IMR-90 (cell line): ENCODE results near the gene KCNJ6. TPM values are rescaled to one million over a fixed set of nuclear protein-coding genes. Genes with fewer than 3 reads are reported as not detected.
A peak's percentile ranks its signal among the peaks of the same experiment; 100 is the strongest.

ENCODE experiments used
- ATAC-seq: fragments of 200-7000 bp; cut with Tn5 transposase; 2 replicates; pipeline ENCODE4 v1.9.1; 2020; ENCODE audit warnings: low read depth, mild to moderate bottlenecking, moderate library complexity
- BruUV-seq: library from RNA; stranded (reverse); fragments of 400-500 nt; replicated peaks from 2 replicates; lab custom pipeline; 2021; lab: Mats Ljungman, UMichigan
- CTCF ChIA-PET: fragments of 300-600 bp; formaldehyde crosslinking; extraction: SDS; loops from one replicate; lab custom pipeline; 2021; ENCODE audit warnings: antibody characterized with exemption; lab: Yijun Ruan, JAX
- POLR2A ChIA-PET: fragments of 300-600 bp; sonication (Branson Sonifier 250); formaldehyde crosslinking; loops from one replicate; lab custom pipeline; 2022; ENCODE audit warnings: antibody characterized with exemption; ENCODE audit not compliant: unreplicated experiment; lab: Charles Lee
- DNase-seq: peaks from one replicate; pipeline ENCODE4 v3.0.0; 2013
- H2AFZ ChIP-seq: replicated peaks from 2 replicates; pipeline ENCODE3; 2013; ENCODE audit warnings: low read length, mild to moderate bottlenecking; ENCODE audit not compliant: poor library complexity
- H2AK5ac ChIP-seq: 2 replicates; pipeline ENCODE4 v1.6.1; 2013; ENCODE audit warnings: low read depth, low read length, inconsistent platforms
- H2AK9ac ChIP-seq: replicated peaks from 2 replicates; pipeline ENCODE3; 2013; ENCODE audit warnings: mild to moderate bottlenecking, low read depth, low read length, moderate library complexity; ENCODE audit not compliant: poor library complexity
- H2BK120ac ChIP-seq: 2 replicates; pipeline ENCODE4 v1.6.1; 2013; ENCODE audit warnings: low read depth, low read length, inconsistent platforms
- H2BK15ac ChIP-seq: 3 replicates; pipeline ENCODE4 v1.6.1; 2013; ENCODE audit warnings: low read depth, low read length, inconsistent platforms
- H2BK20ac ChIP-seq: 2 replicates; pipeline ENCODE4 v1.6.1; 2013; ENCODE audit warnings: low read depth, mild to moderate bottlenecking, inconsistent platforms, low read length, moderate library complexity
- H2BK5ac ChIP-seq: 2 replicates; pipeline ENCODE4 v1.6.1; 2013; ENCODE audit warnings: mild to moderate bottlenecking, low read depth, low read length, inconsistent platforms; ENCODE audit not compliant: poor library complexity, severe bottlenecking
- H3K14ac ChIP-seq: replicated peaks from 2 replicates; pipeline ENCODE4 v1.6.1; 2013; ENCODE audit warnings: low read depth, low read length, inconsistent platforms
- H3K18ac ChIP-seq: 2 replicates; pipeline ENCODE4 v1.6.1; 2013; ENCODE audit warnings: low read depth, low read length, control low read depth
- H3K23ac ChIP-seq: 2 replicates; pipeline ENCODE4 v1.6.1; 2013; ENCODE audit warnings: low read depth, low read length, inconsistent platforms
- H3K27ac ChIP-seq: 2 replicates; pipeline ENCODE4 v1.5.1; 2013; ENCODE audit warnings: mild to moderate bottlenecking, control low read depth, low read length; ENCODE audit not compliant: insufficient read depth
- H3K27me3 ChIP-seq: 2 replicates; pipeline ENCODE4 v1.6.1; 2013; ENCODE audit warnings: low read length; ENCODE audit not compliant: control insufficient read depth, insufficient read depth
- H3K36me3 ChIP-seq: 2 replicates; pipeline ENCODE4 v1.6.1; 2013; ENCODE audit warnings: low read length, mixed read lengths; ENCODE audit not compliant: control insufficient read depth, insufficient read depth
- H3K4ac ChIP-seq: 2 replicates; pipeline ENCODE4 v1.6.1; 2013; ENCODE audit warnings: low read depth, low read length, inconsistent platforms
- H3K4me1 ChIP-seq: 2 replicates; pipeline ENCODE4 v1.6.1; 2013; ENCODE audit warnings: low read length, mixed read lengths; ENCODE audit not compliant: control insufficient read depth, insufficient read depth
- H3K4me2 ChIP-seq: 2 replicates; pipeline ENCODE4 v1.6.1; 2013; ENCODE audit warnings: low read depth, mild to moderate bottlenecking, control low read depth, low read length, moderate library complexity
- H3K4me3 ChIP-seq: 2 replicates; pipeline ENCODE4 v1.5.1; 2013; ENCODE audit warnings: low read depth, mild to moderate bottlenecking, control low read depth, low read length, moderate library complexity; ENCODE audit not compliant: insufficient read depth
- H3K56ac ChIP-seq: 2 replicates; pipeline ENCODE4 v1.6.1; 2013; ENCODE audit warnings: low read length, inconsistent platforms; ENCODE audit not compliant: insufficient read depth; ENCODE audit errors: extremely low read depth
- H3K79me1 ChIP-seq, 2 experiments: 2 replicates each; pipeline ENCODE4 v1.6.1; 2013; ENCODE audit warnings: low read length in 2 of 2, inconsistent platforms in 1 of 2, low read depth in 1 of 2
- H3K9ac ChIP-seq: 2 replicates; pipeline ENCODE4 v1.6.1; 2013; ENCODE audit warnings: low read depth, low read length, control low read depth
- H3K9me1 ChIP-seq: 2 replicates; pipeline ENCODE4 v1.6.1; 2013; ENCODE audit warnings: low read length, inconsistent platforms; ENCODE audit not compliant: insufficient read depth
- H3K9me3 ChIP-seq: 2 replicates; pipeline ENCODE4 v1.6.1; 2013; ENCODE audit warnings: low read length; ENCODE audit not compliant: control insufficient read depth, insufficient read depth
- H4K20me1 ChIP-seq: 2 replicates; pipeline ENCODE4 v1.6.1; 2013; ENCODE audit warnings: low read length, inconsistent platforms; ENCODE audit not compliant: insufficient read depth
- H4K5ac ChIP-seq: 2 replicates; pipeline ENCODE4 v1.6.1; 2013; ENCODE audit warnings: mild to moderate bottlenecking, low read depth, low read length, control low read depth
- H4K8ac ChIP-seq, 2 experiments: 2 replicates each; pipeline ENCODE4 v1.6.1; 2013; ENCODE audit warnings: low read depth in 2 of 2, low read length in 2 of 2, control low read depth in 1 of 2, inconsistent platforms in 1 of 2
- H4K91ac ChIP-seq: 2 replicates; pipeline ENCODE4 v1.6.1; 2013; ENCODE audit warnings: low read depth, low read length, inconsistent platforms; ENCODE audit not compliant: insufficient read depth
- FOS ChIP-seq: fragments of 150-350 bp; IDR thresholded peaks from 2 replicates; pipeline ENCODE4 v1.6.1; 2016; ENCODE audit warnings: low read depth, low read length
- MAFK ChIP-seq: IDR thresholded peaks from 2 replicates; pipeline ENCODE4 v1.6.1; 2012; ENCODE audit warnings: low read depth, low read length, improper control_type of control experiment
- WGBS, 2 experiments: methylation state at CpG; one replicate each; pipeline versions ENCODE4 v1.1.5 to v1.1.7; 2013; ENCODE audit warnings: missing lambda C conversion rate in 2 of 2; ENCODE audit not compliant: insufficient read length in 1 of 2; ENCODE audit errors: extremely low coverage in 2 of 2; 5-methylcytosine and 5-hydroxymethylcytosine counted together
- dilution Hi-C: fragments of 300-500 bp; cut with HindIII; formaldehyde crosslinking; loops from one replicate; pipeline ENCODE4 v1.14.3; 2018; ENCODE audit warnings: low sequenced_read_pairs; ENCODE audit not compliant: unreplicated experiment
- in situ Hi-C: fragments of 300-500 bp; cut with MboI; formaldehyde crosslinking; loops from 3 replicates; pipeline ENCODE4 v1.14.3; 2019; ENCODE audit warnings: low sequenced_read_pairs, inconsistent platforms, mixed read lengths
- intact Hi-C: fragments of 100-400 bp; cut with micrococcal nuclease; formaldehyde crosslinking; loops from 2 replicates; pipeline ENCODE4 v1.10.0; 2022
- polyA plus RNA-seq, 3 experiments: library from polyadenylated mRNA; depleted of rRNA; stranded (reverse); fragments of >200 nt; gene quantifications; 2 replicates each; pipeline ENCODE4 v1.2.3, GENCODE V29; 2012; ENCODE audit warnings: low replicate concordance in 1 of 3
- total RNA-seq: library from RNA; depleted of rRNA; stranded (reverse); fragments of >200 nt; gene quantifications from 2 replicates; pipeline ENCODE4 v1.2.3, GENCODE V29; 2012

The KCNJ6 gene
- total and polyA plus RNA-seq, 2 of the 4 experiments (the other 2 are of a cell fraction), result under 0.01 to 0.02 TPM

GRCh38 chr21:37787456-37787855, 128.8 kb downstream of the KCNJ6 start:
- peak overlapping the region; percentile 93 for H4K91ac ChIP-seq
- H3K4me1 ChIP-seq, result peaks cover 10% of the 10 kb centered on the region
- peak overlapping the region; percentile 83 for H3K14ac ChIP-seq
- H3K9me1 ChIP-seq, result peaks cover 3% of the 10 kb centered on the region; the same call in 1 of the 2 replicates
- H2BK120ac ChIP-seq, result peak overlapping the region; percentile 92
- H2AFZ ChIP-seq, result no peak overlapping the region
- peaks cover 4% of the 10 kb centered on the region for H3K9me3 ChIP-seq
- ATAC-seq, result peak; percentile 92
- intact Hi-C loops (loop anchor here (2.0 kb wide), 1 partner anchor 67 kb away; no protein-coding TSS in a partner anchor), dilution Hi-C loops (no loop called here), in situ Hi-C loops (no loop called here)
- peak overlapping the region; percentile 98 for H2BK20ac ChIP-seq
- peak overlapping the region; percentile 93 for H3K4ac ChIP-seq
- H3K4me3 ChIP-seq, result no peak overlapping the region
- TF ChIP-seq FOS (peak; percentile 76), MAFK (no peak)
- peak overlapping the region; percentile 44 for H3K56ac ChIP-seq
- H4K20me1 ChIP-seq, result no peaks in the 10 kb centered on the region
- no peaks in the 10 kb centered on the region for H3K79me1 ChIP-seq
- BruUV-seq, result no TSS peak
- H3K23ac ChIP-seq, result peak overlapping the region; percentile 75; the same call in 1 of the 2 replicates
- peak overlapping the region; percentile 60 to 83; a peak in 3 of 4 replicates for H4K8ac ChIP-seq
- H3K27ac ChIP-seq, result peak overlapping the region; percentile 93
- H2AK9ac ChIP-seq, result no peak overlapping the region
- ChIA-PET CTCF (interaction anchor here (0.6 kb wide), 1 partner anchor 137 kb away, joined by 3 read pairs; no protein-coding TSS in a partner anchor), POLR2A (no interaction called here)
- peak overlapping the region; percentile 80; the same call in 1 of the 2 replicates for H4K5ac ChIP-seq
- H3K18ac ChIP-seq, result peak overlapping the region; percentile 96; the same call in 1 of the 2 replicates
- no peaks in the 10 kb centered on the region for H3K36me3 ChIP-seq
- no peak overlapping the region for H3K9ac ChIP-seq
- peak overlapping the region; percentile 83; the same call in 1 of the 2 replicates for H2AK5ac ChIP-seq
- H2BK15ac ChIP-seq, result peak overlapping the region; percentile 93; the same call in 2 of the 3 replicates
- H2BK5ac ChIP-seq, result peak overlapping the region; percentile 92
- WGBS, 2 experiments, result no CpG with 5 or more reads among the region's 1 CpG
- H3K4me2 ChIP-seq, result peak overlapping the region; percentile 0; the same call in 1 of the 2 replicates
- peak; percentile 93 for DNase-seq
- H3K27me3 ChIP-seq, result no peaks in the 10 kb centered on the region
